G401 (cell line): ENCODE measurements around the gene NEDD4. TPM values are rescaled to one million over a fixed set of nuclear protein-coding genes. Genes with fewer than 3 reads are reported as not detected.
"Not testable (repeated sequence)": the region's sequence is repeated elsewhere in the genome, so short reads cannot be mapped to it uniquely, and the experiment has no call there.

Experiments used
- DNase-seq: peaks from one replicate; pipeline ENCODE4 v3.0.0-alpha.2; 2015; ENCODE audit warnings: low spot score
- in situ Hi-C: cut with HindIII; loops from 2 replicates; pipeline ENCODE4 v1.10.0; 2016; ENCODE audit warnings: low sequenced_read_pairs, mixed read lengths
- total RNA-seq: library from RNA; depleted of rRNA; stranded (reverse); fragments of >200 nt; shearing (Covaris generic); gene quantifications from 2 replicates; pipeline ENCODE4 v1.2.3, GENCODE V29; 2014

NEDD4 gene
- total RNA-seq, 1 experiment from 2014 or later, result 25.1 TPM

- in situ Hi-C loops, result no loop called here
- peak; percentile 27 for DNase-seq
Observed at GRCh38 chr15:55799291-55800212, 193.9 kb downstream of the NEDD4 start.

GRCh38 chr15:55796321-55796965 is 197.0 kb downstream of the NEDD4 start:
- in situ Hi-C loops, result no loop called here
- no peak for DNase-seq

- in situ Hi-C loops, result no loop called here
- DNase-seq, result no peak
Observed at GRCh38 chr15:55795031-55795430, 198.4 kb downstream of the NEDD4 start.

- DNase-seq, result no peak
- in situ Hi-C loops, result no loop called here
Observed at GRCh38 chr15:55791551-55792400, 201.6 kb downstream of the NEDD4 start.

GRCh38 chr15:55789066-55789660 is 204.2 kb downstream of the NEDD4 start:
- in situ Hi-C loops, result no loop called here
- DNase-seq, result no peak

GRCh38 chr15:55786341-55786740 is 207.1 kb downstream of the NEDD4 start:
- in situ Hi-C loops, result no loop called here
- DNase-seq, result no peak

- in situ Hi-C loops, DNase-seq: not testable (repeated sequence)
Observed at GRCh38 chr15:55785593-55785992, 207.8 kb downstream of the NEDD4 start.

- DNase-seq, result no peak
- in situ Hi-C loops, result no loop called here
Observed at GRCh38 chr15:55784286-55784685, 209.1 kb downstream of the NEDD4 start.

- DNase-seq, result no peak
- in situ Hi-C loops, result no loop called here
Observed at GRCh38 chr15:55782901-55783300, 210.5 kb downstream of the NEDD4 start.

- in situ Hi-C loops, result no loop called here
- DNase-seq, result no peak
Observed at GRCh38 chr15:55780292-55780691, 213.1 kb downstream of the NEDD4 start.

GRCh38 chr15:55778932-55779331 is 214.5 kb downstream of the NEDD4 start:
- DNase-seq, result no peak
- in situ Hi-C loops, result loop anchor here (10.0 kb wide), 1 partner anchor 124 kb away; no protein-coding TSS in a partner anchor
